Endothelial cell of umbilical vein (primary cell): ENCODE data around the gene NR1H4. TPM values are rescaled to one million over a fixed set of nuclear protein-coding genes. Genes with fewer than 3 reads are reported as not detected.

Source experiments
- BruUV-seq: library from RNA; stranded (reverse); fragments of 400-500 nt; replicated peaks from 2 replicates; lab custom pipeline; 2021; lab: Mats Ljungman, UMichigan
- CTCF ChIA-PET: fragments of 300-600, 350-600 bp; sonication (Branson Sonifier 250); formaldehyde crosslinking; loops from one replicate; lab custom pipeline; 2021; ENCODE audit warnings: antibody characterized with exemption, inconsistent platforms; lab: Charles Lee
- POLR2A ChIA-PET: fragments of 300-600, 350-600 bp; sonication (Branson Sonifier 250); formaldehyde crosslinking; loops from one replicate; lab custom pipeline; 2021; ENCODE audit warnings: antibody characterized with exemption, inconsistent platforms; lab: Charles Lee
- DNase-seq: peaks from one replicate; pipeline ENCODE4 v3.0.0-alpha.2; 2011; ENCODE audit warnings: low read depth, low spot score
- FAIRE-seq: peaks from 2 replicates; lab custom pipeline; 2011; peaks lifted over from hg19 to GRCh38; lab: Jason Lieb, UNC
- H2AFZ ChIP-seq: 2 replicates; pipeline ENCODE4 v1.6.0; 2012; ENCODE audit warnings: low read depth, low read length, control low read depth, inconsistent platforms
- H3K27ac ChIP-seq: 2 replicates; pipeline ENCODE4 v1.5.1; 2011; ENCODE audit warnings: low read depth, mild to moderate bottlenecking, control low read depth, low read length, moderate library complexity; ENCODE audit not compliant: insufficient read depth
- H3K27me3 ChIP-seq, 2 experiments: 2 replicates each; pipeline versions ENCODE4 v1.6.0 to v1.6.1; 2011; ENCODE audit warnings: low read length in 2 of 2, mixed read lengths in 1 of 2; ENCODE audit not compliant: control insufficient read depth in 2 of 2, insufficient read depth in 2 of 2
- H3K36me3 ChIP-seq, 2 experiments: 2 replicates in 1 of 2; 3 replicates in 1 of 2; pipeline ENCODE4 v1.5.1; 2011; ENCODE audit warnings: low read length in 2 of 2, mild to moderate bottlenecking in 1 of 2, moderate library complexity in 1 of 2; ENCODE audit not compliant: control insufficient read depth in 2 of 2, insufficient read depth in 2 of 2; ENCODE audit errors: extremely low read depth in 1 of 2
- H3K4me1 ChIP-seq: 3 replicates; pipeline ENCODE4 v1.5.1; 2011; ENCODE audit warnings: mild to moderate bottlenecking, low read length; ENCODE audit not compliant: control insufficient read depth, insufficient read depth; ENCODE audit errors: extremely low read depth
- H3K4me2 ChIP-seq: 2 replicates; pipeline ENCODE4 v1.6.1; 2011; ENCODE audit warnings: low read length, control low read depth, mixed read lengths; ENCODE audit not compliant: insufficient read depth
- H3K4me3 ChIP-seq, 3 experiments: fragments of 200-600 bp in 1 of 3; sonication (generic), shearing (Covaris generic) in 1 of 3; replicated peaks in 1 of 3; 2 replicates each; pipeline ENCODE4 v1.5.1; 2011 to 2016; ENCODE audit warnings: control low read depth in 3 of 3, low read length in 3 of 3, mild to moderate bottlenecking in 2 of 3, inconsistent platforms in 1 of 3, low read depth in 1 of 3, moderate library complexity in 1 of 3; ENCODE audit not compliant: insufficient read depth in 1 of 3
- H3K79me2 ChIP-seq: 2 replicates; pipeline ENCODE4 v1.6.0; 2012; ENCODE audit warnings: low read length, inconsistent platforms; ENCODE audit not compliant: control insufficient read depth, insufficient read depth
- H3K9ac ChIP-seq: replicated peaks from 2 replicates; pipeline ENCODE3; 2011; ENCODE audit warnings: low read length, control low read depth; ENCODE audit not compliant: insufficient read depth; ENCODE audit errors: extremely low read depth
- H3K9me1 ChIP-seq: replicated peaks from 3 replicates; pipeline ENCODE4 v1.6.0; 2011; ENCODE audit warnings: mild to moderate bottlenecking, low read length; ENCODE audit not compliant: control insufficient read depth, insufficient read depth; ENCODE audit errors: extremely low read depth
- H3K9me3 ChIP-seq: replicated peaks from 2 replicates; pipeline ENCODE4 v1.5.1; 2012; ENCODE audit warnings: low read length, inconsistent platforms; ENCODE audit not compliant: control insufficient read depth, insufficient read depth
- H4K20me1 ChIP-seq: replicated peaks from 2 replicates; pipeline ENCODE3; 2011; ENCODE audit warnings: mild to moderate bottlenecking, low read length; ENCODE audit not compliant: control insufficient read depth, insufficient read depth; ENCODE audit errors: extremely low read depth
- EZH2 ChIP-seq: IDR thresholded peaks from 2 replicates; pipeline ENCODE4 v1.6.1; 2012; ENCODE audit warnings: borderline replicate concordance, low read depth, mild to moderate bottlenecking, moderate library complexity, low read length, inconsistent platforms; ENCODE audit not compliant: severe bottlenecking
- FOS ChIP-seq: IDR thresholded peaks from 2 replicates; pipeline ENCODE4 v1.6.1; 2011; ENCODE audit warnings: mild to moderate bottlenecking, low read length, moderate library complexity, borderline replicate concordance; ENCODE audit not compliant: insufficient read depth
- GATA2 ChIP-seq: IDR thresholded peaks from 2 replicates; pipeline ENCODE4 v1.7.0; 2011; ENCODE audit warnings: low read depth, mild to moderate bottlenecking, moderate library complexity, mixed read lengths, low read length; ENCODE audit not compliant: insufficient read length, insufficient read depth
- JUN ChIP-seq: IDR thresholded peaks from 2 replicates; pipeline ENCODE4 v1.6.1; 2011; ENCODE audit warnings: borderline replicate concordance, low read depth; ENCODE audit not compliant: insufficient read length, insufficient read depth
- MAX ChIP-seq: IDR thresholded peaks from 2 replicates; pipeline ENCODE4 v1.6.1; 2011; ENCODE audit not compliant: insufficient read depth, insufficient read length
- MYC ChIP-seq: IDR thresholded peaks from one replicate; pipeline ENCODE4 v1.6.1; 2011; ENCODE audit warnings: mild to moderate bottlenecking, low read depth, low read length
- POLR2A ChIP-seq: IDR thresholded peaks from 2 replicates; pipeline ENCODE4 v1.6.1; 2012; ENCODE audit warnings: low read depth, mild to moderate bottlenecking, control low read depth, low read length
- POLR2AphosphoS5 ChIP-seq: IDR thresholded peaks from 2 replicates; pipeline ENCODE4 v1.6.1; 2012; ENCODE audit warnings: low read depth, mild to moderate bottlenecking, control low read depth, low read length, moderate library complexity; ENCODE audit not compliant: insufficient read depth
- dilution Hi-C: fragments of 300-500 bp; cut with MboI; formaldehyde crosslinking; loops from one replicate; pipeline ENCODE4 v1.15.0; 2019; ENCODE audit warnings: low sequenced_read_pairs; ENCODE audit not compliant: extremely low pct_ligation_motif_present
- intact Hi-C: fragments of 100-400 bp; cut with micrococcal nuclease; formaldehyde crosslinking; loops from one replicate; pipeline ENCODE4 v1.10.0; 2022
- polyA plus RNA-seq, 4 experiments: library from polyadenylated mRNA; depleted of rRNA in 3 of 4; stranded (reverse) in 3 of 4; unstranded in 1 of 4; fragments of >200 nt; gene quantifications; 2 replicates each; pipeline versions ENCODE4 v1.2.1 to v1.2.3, GENCODE V29; 2011 to 2012; ENCODE audit warnings: missing spikeins in 1 of 4
- total RNA-seq: library from RNA; stranded (reverse); gene quantifications from 2 replicates; pipeline ENCODE4 v1.2.3, GENCODE V29; 2021
- TF ChIP-seq, protein P1 (sequence below), 2 donors: IDR thresholded peaks; 1 replicate in 1 of 2; 2 replicates in 1 of 2; pipeline ENCODE4 v1.5.1; 2011; ENCODE audit warnings: low read length in 2 of 2, mild to moderate bottlenecking in 2 of 2, moderate library complexity in 2 of 2, control low read depth in 1 of 2, inconsistent platforms in 1 of 2, low read depth in 1 of 2; ENCODE audit not compliant: insufficient read depth in 1 of 2; ENCODE audit errors: extremely low read depth in 1 of 2

NR1H4 gene
- total and polyA plus RNA-seq, 2 donors (not counting 3 experiments of a cell fraction or from before 2014, with no cell fraction given): not detected

DNA sequence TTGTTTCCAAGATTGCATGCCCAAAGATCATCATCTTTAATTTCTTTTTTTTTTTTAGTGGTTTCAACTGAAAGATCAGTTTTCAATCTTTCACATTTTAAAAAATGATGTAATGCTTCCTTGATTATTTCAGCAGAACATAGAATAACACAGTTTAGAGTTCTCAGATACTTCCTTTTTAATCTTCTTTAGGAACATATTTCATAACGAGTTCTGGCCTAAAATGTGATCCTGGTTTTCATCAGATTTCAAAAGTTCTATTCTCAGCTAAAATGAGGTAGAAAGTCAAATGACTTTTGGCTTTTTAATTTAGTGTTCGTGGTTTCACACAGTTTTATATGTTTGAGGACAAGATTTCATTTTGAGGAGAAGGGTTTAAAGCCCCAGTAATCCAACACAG lies 40.0 kb upstream of the NR1H4 start:
- Histone ChIP-seq H3K9me1 (no peaks in the 10 kb centered on the region), H3K4me2 (no peak overlapping the region), H3K36me3 (no peaks in the 10 kb centered on the region), H3K79me2 (no peaks in the 10 kb centered on the region), H3K27ac (no peak overlapping the region), H3K27me3 (no peaks in the 10 kb centered on the region), H3K9me3 (no peaks in the 10 kb centered on the region), H3K4me3 (no peak overlapping the region), H3K4me1 (no peaks in the 10 kb centered on the region), H4K20me1 (no peaks in the 10 kb centered on the region), H2AFZ (no peak overlapping the region), H3K9ac (no peak overlapping the region)
- BruUV-seq: no TSS peak
- POLR2A ChIA-PET: no interaction called here
- no peak for FAIRE-seq
- intact Hi-C loops: no loop called here
- CTCF ChIA-PET: interaction anchor here (1.2 kb wide), 1 partner anchor 95 kb away, joined by 3 read pairs; no protein-coding TSS in a partner anchor
- TF ChIP-seq POLR2AphosphoS5: no peak
- TF ChIP-seq FOS: no peak
- no peak for TF ChIP-seq MYC
- TF ChIP-seq, protein P1, sequence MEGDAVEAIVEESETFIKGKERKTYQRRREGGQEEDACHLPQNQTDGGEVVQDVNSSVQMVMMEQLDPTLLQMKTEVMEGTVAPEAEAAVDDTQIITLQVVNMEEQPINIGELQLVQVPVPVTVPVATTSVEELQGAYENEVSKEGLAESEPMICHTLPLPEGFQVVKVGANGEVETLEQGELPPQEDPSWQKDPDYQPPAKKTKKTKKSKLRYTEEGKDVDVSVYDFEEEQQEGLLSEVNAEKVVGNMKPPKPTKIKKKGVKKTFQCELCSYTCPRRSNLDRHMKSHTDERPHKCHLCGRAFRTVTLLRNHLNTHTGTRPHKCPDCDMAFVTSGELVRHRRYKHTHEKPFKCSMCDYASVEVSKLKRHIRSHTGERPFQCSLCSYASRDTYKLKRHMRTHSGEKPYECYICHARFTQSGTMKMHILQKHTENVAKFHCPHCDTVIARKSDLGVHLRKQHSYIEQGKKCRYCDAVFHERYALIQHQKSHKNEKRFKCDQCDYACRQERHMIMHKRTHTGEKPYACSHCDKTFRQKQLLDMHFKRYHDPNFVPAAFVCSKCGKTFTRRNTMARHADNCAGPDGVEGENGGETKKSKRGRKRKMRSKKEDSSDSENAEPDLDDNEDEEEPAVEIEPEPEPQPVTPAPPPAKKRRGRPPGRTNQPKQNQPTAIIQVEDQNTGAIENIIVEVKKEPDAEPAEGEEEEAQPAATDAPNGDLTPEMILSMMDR (IDR thresholded peaks at IDR 0.05; ENCODE audit: extremely low read depth in 1 of 2, insufficient read depth in 1 of 2, low read depth in 1 of 2, low read length in 2 of 2): no peak
- no peak for TF ChIP-seq GATA2
- no peak for TF ChIP-seq EZH2
- TF ChIP-seq JUN: no peak
- TF ChIP-seq MAX: no peak
- no peak for TF ChIP-seq POLR2A
- dilution Hi-C loops: no loop called here
- no peak for DNase-seq
